Panc1 (cell line): Measurements from ENCODE around the gene PDLIM3.

ENCODE experiments used
- CTCF ChIP-seq: fragments of 450-650 bp; IDR thresholded peaks from 2 replicates; pipeline ENCODE4 v1.5.1; 2017; ENCODE audit warnings: mild to moderate bottlenecking
- POLR2AphosphoS5 ChIP-seq: IDR thresholded peaks from 2 replicates; pipeline ENCODE4 v1.6.1; 2012; ENCODE audit warnings: mild to moderate bottlenecking, low read depth, low read length, moderate library complexity
- REST ChIP-seq, 2 experiments: IDR thresholded peaks; 2 replicates each; pipeline ENCODE4 v1.6.1; 2011 to 2012; ENCODE audit warnings: low read depth in 2 of 2, control low read depth in 1 of 2, low read length in 1 of 2, mild to moderate bottlenecking in 1 of 2, moderate library complexity in 1 of 2; ENCODE audit not compliant: insufficient read depth in 1 of 2
- SIN3A ChIP-seq: IDR thresholded peaks from 2 replicates; pipeline ENCODE4 v1.6.1; 2012; ENCODE audit warnings: low read depth, mild to moderate bottlenecking, low read length, moderate library complexity, borderline replicate concordance; ENCODE audit not compliant: insufficient read depth
- TCF7L2 ChIP-seq: IDR thresholded peaks from 2 replicates; pipeline ENCODE4 v1.6.1; 2011; ENCODE audit warnings: mild to moderate bottlenecking, low read depth, low read length, inconsistent platforms

GRCh38 chr4:185467101-185467500 lies 68.2 kb downstream of the PDLIM3 start:
- TF ChIP-seq POLR2AphosphoS5 (no peak), CTCF (no peak), REST (IDR thresholded peaks at IDR 0.05; ENCODE audit: insufficient read depth in 1 of 2, low read depth in 2 of 2, low read length in 1 of 2) (no peak), TCF7L2 (no peak), SIN3A (no peak)
